PC-3 (cell line): Measurements from ENCODE around the gene GNG10.

Experiments
- CTCF ChIP-seq: fragments of 300-600 bp; sonication (generic); conservative IDR thresholded peaks from 2 replicates; pipeline ENCODE4 v1.5.1; 2017; ENCODE audit warnings: antibody characterized with exemption, low read depth, mild to moderate bottlenecking, low read length
- EZH2 ChIP-seq: fragments of 300-600 bp; sonication (generic); IDR thresholded peaks from one replicate; pipeline ENCODE4 v1.6.1; 2017; ENCODE audit warnings: antibody characterized with exemption, mild to moderate bottlenecking, low read length; ENCODE audit not compliant: unreplicated experiment

GRCh38 chr9:111633389-111633736 is 28.0 kb upstream of the GNG10 start:
- TF ChIP-seq CTCF (no peak), EZH2 (no peak)
